ENCODE data around the gene TCOF1.

TCOF1 gene

DNA sequence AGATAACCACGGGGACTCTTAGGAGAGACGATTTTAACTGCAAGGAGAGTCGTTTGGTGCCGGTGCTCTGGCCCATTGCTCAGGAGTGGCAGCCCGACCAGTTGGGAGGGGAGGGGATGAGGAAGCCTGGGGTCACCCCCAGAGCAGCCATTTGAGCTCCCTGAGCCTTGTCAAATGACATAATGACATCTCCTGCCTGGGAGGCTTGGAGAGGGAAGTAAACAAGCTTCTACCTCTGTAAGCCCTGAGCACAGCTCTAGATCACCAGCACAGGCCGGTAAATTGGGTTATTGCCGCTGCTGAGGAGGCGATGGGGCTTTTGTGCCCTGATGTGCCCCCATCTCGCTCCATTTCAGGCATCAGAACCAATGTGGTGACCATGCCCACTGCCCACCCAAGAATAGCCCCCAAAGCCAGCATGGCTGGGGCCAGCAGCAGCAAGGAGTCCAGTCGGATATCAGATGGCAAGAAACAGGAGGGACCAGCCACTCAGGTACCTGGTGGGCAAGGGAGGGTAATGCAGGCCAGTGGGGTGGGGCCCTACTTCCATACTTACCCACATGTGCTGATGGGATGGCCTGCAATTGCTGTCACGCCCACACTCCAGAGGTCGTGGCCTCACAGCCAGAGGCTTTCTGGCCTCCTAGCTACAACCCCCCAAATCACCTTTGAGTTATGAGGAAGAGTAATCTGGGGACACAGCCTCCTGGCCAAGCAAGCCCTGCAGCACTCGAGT, 32.2 kb downstream of the TCOF1 start:
- DNase-seq (ENCODE audit: low read depth, low spot score), result no peak

DNA sequence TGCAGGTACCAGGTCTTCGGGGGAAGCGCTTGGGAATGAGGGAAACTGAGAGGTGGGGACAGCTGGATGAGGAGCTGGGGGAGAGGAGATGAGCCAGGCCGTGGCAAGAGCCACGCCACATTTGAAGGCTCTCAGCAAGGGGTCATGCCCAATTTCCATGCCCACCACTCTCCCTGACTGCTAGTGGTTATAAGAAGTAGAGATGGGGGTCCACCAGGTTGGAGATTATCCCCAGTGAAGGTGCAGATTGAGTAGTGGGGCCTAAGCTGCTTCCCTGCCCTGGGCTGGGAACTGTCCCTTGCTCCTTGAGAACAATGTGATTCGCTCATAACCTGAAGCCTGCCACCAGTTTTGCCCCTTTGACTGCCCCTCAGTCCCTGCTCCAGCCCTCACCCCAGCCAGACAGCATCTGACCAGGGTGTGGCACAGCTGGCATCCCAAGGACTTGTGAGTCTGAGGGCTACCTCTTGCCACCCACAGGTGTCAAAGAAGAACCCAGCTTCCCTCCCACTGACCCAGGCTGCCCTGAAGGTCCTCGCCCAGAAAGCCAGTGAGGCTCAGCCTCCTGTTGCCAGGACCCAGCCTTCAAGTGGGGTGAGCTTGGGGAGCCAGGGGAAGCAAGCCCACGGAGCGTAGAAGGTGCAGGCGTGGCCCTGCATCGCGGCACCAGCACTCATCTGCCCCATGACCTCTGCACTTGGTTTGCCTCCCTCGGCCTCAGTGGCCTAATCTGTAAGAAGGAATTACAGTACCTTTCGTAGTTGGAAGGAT, 33.8 kb downstream of the TCOF1 start:
- DNase-seq (ENCODE audit: low read depth, low spot score), result no peak

DNA sequence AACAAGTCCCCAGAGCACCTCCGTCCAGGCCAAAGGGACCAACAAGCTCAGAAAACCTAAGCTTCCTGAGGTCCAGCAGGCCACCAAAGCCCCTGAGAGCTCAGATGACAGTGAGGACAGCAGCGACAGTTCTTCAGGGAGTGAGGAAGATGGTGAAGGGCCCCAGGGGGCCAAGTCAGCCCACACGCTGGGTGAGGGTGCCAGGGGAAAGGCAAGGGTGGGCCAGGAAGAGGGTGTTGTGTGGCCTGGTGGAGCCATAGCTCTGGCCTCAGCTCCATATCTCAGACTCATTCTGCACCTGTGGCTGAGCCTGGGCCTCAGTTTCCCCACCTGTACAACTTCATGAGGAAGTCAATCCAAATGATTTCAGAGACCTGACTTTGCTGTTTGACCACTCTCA, 34.5 kb downstream of the TCOF1 start:
- no peak for DNase-seq (ENCODE audit: low read depth, low spot score)

DNA sequence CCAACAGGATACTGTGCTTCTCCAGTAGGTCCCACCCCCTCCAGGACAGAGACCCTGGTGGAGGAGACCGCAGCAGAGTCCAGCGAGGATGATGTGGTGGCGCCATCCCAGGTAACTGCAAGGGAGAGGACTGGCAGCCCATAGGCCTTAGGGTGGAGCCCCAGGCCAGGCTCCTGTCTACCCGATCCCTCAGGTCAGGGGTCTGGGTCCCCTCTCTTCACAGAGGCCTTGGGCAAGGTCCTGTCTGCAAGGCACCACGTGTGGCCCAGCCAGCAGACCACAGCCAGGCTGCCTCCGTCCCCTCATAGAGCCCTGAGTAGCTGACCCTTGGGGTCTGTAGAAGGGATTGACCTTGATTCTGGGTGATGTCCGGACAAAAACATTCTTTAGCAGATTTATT, 35.2 kb downstream of the TCOF1 start:
- no peak for DNase-seq (ENCODE audit: low read depth, low spot score)

DNA sequence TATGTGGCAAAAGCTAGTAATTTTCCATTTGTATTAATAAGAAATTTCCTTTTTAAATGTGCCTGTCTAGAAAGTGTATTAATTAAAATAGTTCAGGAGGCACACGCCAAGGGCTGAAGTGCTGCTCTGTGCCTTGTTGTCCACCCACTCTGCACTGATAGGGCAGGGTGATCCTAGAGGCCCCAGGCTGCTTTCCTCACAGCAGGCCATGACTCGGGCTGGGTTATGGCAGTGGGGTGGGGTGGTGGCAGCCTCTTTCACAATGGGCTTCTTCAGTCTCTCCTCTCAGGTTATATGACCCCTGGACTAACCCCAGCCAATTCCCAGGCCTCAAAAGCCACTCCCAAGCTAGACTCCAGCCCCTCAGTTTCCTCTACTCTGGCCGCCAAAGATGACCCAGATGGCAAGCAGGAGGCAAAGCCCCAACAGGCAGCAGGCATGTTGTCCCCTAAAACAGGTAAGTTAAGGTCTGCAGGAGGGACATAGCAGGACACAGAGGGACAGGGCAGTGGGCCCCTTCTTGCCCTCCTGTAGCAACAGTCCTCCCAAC, 35.7 kb downstream of the TCOF1 start:
- no peak for DNase-seq (ENCODE audit: low read depth, low spot score)

DNA sequence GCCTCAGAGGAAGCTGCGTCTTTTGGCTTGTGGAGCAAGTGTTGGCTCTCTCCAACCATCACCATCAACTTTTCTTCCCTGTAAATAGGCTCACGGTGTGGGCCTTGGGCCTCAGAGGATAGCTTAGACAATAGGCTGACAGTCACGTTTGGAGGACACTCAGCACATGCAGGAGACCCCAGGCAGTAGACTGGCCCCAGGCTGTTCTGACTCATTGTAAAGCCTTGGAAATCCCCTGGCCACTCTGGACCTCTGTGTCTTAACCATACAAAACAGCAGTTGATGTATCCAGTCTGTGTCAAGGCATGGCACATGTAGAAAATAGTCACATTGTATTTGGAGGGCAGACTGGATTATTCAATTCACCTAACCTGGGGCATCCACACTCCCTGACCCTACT, 36.6 kb downstream of the TCOF1 start:
- DNase-seq (ENCODE audit: low read depth, low spot score), result no peak

DNA sequence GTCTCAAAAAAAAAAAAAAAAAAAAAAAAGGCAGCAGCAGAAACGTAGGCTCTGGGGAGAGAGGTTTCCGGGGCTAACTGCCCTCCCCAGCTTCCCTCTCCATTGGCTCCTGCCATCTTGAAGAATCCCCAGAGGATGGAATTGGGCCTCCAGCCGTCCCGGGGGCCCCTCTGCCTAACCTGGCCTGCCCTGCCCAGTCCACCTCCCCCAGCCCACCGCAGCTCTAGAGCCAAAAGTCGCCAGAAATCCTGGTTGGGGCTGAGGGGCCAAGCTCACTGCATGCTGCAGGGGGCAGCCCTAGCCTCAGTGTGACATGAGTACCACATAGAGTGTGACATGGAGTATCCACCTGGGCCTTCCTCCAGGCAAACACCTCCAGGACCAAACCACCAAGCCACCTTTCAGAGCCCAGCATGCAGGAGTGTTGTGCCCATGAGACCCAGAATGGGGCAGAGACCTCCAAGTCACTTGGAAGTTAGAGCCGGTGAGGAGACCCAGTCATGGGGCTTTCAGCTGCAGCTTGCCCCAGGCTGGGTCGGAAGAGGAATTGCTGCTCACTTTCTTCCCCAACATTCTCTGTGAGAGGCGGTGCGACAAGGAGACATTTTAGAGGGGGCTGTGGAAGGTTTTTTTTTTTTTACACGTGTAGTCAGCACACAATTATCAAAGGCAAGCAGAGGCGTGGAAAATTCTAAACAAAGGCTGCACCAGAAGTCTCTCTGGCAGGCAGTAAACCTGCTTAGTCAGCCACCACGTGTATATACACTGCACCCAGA, 37.6 kb downstream of the TCOF1 start:
- no peak for DNase-seq (ENCODE audit: low read depth, low spot score)

DNA sequence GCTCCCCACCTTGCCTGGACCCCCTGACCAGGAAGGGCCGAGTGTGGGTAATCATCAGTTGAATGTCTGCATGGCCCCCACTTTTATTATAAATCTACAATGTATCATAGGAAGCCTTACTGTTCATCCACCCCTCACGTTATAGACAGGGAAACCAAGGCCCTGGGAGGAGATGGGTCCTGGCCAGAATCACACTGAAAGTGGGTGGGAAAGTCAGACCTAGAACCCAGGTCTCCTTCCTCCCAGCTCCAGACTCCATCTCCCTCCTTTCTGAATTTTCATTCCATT, 38.1 kb downstream of the TCOF1 start:
- no peak for DNase-seq (ENCODE audit: low read depth, low spot score)

DNA sequence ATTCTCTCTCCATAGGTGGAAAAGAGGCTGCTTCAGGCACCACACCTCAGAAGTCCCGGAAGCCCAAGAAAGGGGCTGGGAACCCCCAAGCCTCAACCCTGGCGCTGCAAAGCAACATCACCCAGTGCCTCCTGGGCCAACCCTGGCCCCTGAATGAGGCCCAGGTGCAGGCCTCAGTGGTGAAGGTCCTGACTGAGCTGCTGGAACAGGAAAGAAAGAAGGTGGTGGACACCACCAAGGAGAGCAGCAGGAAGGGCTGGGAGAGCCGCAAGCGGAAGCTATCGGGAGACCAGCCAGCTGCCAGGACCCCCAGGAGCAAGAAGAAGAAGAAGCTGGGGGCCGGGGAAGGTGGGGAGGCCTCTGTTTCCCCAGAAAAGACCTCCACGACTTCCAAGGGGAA, 38.8 kb downstream of the TCOF1 start:
- DNase-seq (ENCODE audit: low read depth, low spot score), result no peak

DNA sequence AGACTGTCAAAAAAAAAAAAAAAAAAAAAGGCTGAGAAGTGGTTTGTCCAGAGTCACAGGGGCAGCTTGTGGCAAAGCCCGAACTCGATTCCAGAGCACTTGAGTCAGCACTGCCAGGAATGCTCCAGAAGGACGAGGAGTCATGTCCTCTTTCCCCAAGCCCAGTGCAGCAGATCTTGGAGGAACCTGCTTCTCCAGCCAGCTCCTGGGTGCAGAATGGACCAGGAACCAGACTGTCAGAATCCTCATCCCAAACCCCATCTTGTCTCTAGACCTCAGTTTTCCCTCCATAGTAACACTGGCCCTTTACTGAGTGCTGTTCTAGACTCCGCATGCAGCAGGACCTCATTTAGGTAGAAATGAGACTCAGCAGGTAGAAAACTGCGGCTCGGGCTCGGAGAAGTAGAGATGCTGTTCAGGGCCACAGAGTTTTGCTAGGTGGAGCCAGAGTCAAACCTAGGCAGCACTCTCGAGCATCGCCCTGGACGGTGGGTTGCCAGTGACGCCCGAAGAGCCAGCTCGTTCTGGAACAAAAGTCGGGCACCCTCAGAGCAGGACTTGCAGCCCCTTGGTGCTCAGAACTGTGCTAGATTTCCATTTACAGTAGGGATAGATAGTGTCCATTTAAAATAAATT, 39.8 kb downstream of the TCOF1 start:
- DNase-seq (ENCODE audit: low read depth, low spot score), result no peak

DNA sequence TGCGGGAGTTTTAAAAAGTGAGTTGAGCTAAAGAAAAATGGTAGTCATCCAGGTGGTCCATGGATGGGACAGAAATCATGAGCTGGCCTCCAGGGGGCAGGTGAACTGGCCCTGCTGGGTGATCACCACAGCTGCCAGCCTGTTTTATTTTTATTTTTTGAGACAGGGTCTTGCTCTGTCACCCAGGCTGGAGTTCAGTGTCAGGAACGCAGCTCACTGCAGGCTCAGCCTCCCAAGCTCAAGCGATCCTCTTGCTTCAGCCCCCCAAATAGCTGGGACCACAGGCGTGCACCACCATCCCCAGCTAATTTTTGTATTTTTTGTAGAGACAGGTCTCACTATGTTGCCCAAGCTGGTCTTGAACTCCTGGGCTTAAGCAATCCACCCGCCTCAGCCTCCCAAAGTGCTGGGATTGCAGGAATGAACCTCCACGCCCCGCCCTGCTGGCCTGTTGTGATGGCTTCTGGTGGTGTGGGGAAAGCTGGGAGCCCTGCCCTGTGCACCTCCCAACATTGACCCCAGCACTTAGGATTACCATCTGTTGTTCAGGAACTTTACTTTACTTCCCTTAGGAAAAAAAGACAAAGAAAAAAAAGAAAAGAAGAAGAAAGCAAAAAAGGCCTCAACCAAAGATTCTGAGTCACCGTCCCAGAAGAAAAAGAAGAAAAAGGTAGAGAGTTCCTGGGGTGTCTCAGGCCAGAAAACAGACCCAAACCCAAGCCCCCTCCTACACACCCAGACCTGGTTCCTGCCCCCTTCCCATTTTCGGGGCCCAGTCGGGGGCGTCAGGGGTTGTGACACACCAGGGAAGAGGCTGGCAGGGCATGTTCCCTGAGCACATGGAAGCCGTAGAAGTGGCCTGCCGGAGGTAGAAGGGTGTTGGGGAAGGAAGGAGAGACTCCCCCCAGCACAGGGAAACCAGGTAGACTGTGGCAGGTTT, 40.6 kb downstream of the TCOF1 start:
- DNase-seq (ENCODE audit: low read depth, low spot score), result no peak

DNA sequence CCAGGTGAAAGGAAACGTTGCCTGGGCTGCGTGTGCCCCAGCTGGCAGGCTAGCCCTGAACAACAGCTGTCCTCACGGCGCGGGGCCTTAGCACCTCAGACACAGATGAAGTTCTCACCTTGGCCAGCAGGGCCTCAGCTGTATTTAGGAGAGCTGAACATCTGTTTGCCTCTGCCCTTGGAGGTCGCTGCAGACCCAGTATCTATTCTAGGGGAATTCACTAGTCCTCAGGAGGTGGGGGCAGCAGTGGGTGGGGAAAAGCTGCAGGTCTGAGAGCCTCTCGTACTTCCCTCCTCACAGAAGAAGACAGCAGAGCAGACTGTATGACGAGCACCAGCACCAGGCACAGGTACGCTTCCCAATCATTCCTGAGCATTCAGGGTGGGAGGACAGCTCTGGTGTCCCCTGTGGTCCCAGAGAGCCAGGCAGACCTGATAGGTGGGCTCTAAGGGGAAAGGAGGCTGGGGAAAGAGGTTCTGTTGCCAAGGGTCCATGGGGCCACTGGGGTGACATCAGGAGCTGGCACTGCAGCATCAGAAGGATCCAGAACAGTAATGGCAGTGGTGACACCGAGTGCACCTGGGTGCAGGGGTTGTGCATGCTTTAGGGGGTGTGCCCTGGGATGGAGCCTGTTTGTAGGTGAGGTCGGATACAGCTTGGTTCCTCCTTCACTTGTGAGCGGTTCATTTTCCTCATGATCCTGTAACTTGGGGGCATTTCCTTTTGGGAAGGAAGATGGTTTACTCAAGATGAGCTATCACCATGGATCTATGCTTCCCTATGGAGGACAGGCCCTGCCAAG, 41.4 kb downstream of the TCOF1 start:
- no peak for DNase-seq (ENCODE audit: low read depth, low spot score)

DNA sequence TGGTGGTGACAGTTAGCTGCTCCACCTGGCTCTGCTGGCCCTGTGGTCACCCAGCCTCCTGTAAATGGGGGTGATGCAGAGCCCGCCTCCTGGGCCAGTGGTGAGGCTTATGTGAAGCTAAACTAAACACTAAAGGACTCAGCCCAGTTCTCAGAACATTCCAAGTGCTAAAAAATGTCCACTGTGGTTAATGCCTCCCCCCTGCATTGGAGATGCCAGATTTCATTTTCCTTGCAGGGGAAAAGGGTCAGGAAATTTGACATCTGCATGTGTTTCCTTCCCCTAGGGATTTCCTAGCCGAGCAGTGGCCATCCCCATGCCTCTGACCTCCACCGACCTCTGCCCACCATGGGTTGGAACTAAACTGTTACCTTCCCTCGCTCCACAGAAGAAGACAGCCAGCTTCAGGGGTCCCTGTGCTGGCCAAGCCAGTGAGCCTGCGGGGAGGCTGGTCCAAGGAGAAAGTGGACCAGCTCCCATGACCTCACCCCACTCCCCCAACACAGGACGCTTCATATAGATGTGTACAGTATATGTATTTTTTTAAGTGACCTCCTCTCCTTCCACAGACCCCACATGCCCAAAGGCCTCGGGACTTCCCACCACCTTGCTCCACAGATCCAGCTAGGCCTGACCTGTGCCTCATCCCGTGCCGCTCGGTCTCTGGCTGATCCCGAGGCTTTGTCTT, 42.2 kb downstream of the TCOF1 start:
- no peak for DNase-seq (ENCODE audit: low read depth, low spot score)

DNA sequence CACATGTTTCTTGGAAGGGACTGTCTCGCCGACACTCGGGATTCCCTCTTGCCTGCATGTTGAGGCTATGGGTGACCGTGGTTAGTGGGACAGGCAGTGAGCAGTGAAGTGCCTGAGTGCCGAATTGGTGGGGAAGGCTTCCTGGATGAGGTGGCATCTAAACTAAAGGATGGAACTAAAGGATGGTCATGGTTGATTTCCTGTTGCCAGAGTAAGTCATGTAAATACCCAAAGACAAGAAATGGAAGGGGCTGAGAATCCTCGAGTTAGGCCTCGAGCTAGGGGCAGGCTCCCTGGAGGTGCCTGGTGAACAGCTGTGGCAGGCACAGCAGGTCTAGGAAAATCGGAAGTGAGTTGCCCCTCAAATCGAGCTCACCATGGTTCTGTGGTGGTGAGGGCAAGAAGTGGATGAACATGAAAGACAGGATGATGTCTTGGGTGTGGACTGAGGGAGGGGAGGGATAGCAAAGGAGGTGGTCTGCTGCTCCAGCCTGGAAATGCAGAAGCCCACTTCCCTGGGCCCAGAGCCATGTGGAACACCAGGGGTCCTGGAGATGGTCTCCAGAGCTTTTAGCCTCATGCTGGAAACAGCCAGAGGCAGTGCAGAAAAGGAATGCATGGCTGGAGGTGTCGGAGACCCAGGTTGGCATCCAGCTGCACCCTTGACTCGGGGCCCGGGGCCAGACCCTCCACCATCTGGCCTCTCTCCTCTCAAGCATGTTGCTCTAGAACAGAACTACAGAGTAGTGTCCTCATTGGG, 43.0 kb downstream of the TCOF1 start:
- DNase-seq (ENCODE audit: low read depth, low spot score), result no peak

DNA sequence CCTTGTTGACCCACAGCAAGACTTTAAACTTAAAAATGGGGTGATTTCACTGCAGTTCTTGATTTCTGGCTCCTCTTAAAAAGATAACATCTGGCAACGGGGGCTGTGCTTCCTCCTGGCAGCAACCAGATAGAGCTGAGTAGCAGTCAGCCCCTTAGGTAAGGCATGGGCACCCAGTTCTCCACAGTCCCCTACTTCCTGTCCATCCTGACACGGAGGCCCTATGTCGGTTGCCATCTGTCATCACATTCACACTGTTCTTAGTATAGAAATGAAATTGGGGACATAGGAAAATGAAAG, 43.5 kb downstream of the TCOF1 start:
- no peak for DNase-seq (ENCODE audit: low read depth, low spot score)

DNA sequence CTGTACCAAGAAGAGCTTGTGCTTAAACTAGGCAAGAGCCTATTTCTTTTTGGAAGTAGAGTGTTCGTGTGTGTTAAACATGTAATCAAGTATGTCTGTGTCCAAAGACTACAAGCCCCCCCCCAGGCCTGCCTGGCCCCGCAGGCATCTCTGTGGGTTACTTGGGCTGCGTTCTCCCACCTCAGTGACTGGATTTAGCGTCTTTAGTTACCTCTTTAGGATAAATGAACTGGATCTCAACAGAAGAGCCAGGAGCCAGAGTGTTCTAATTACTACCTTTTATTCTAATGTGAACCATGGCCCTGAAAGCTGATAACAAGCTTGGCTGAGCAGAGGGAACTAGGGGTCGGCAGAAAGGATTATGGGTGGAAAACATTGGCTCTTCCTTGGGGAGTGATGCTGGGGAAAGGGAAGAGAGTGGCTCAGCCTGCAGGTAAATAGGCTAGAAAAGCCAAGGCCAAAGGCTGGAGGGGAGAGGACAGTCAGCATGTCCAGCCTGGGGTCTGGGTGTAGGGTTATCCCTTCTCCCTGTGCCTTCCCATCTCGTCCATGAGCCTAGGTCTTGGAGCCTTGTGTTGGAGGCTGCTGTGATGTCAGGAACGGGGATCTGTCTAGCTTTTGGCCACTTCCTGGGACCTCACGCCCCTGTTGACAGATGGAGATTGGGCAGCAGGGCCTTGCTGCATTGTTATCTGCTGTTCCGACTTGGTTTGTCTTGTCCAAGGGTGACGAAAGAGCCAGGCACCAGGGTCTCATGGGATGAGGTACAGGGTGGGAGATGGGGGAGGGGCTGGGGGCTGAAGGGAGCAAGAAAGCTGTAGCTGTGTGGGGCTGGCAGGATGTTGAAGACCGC, 44.1 kb downstream of the TCOF1 start:
- no peak for DNase-seq (ENCODE audit: low read depth, low spot score)

DNA sequence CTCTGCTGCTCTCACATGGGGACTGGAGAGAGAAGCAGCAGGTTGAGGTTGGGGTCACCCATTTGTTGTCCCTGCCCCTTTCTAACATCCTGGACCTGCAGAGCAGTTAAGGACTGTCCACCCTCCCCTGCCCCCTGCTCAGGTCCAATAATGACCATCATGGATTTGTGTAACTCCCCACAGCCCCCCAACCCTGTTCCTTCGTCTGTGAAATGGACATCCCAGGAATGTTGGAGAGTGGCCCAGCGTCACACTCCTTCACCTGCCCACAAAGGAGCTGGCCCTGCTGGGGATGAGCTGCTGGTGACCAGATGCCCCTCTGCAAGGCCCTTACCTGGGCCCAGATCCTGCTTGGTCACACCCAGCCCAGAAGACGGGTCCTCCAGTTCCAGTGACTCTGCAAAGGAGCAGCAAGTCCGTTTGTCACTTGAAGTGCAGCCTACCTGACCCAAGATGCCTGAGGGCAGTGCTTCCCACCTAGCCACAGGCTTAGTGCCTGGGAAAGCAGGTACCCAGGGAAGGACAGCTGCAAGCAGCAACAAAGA, 44.8 kb downstream of the TCOF1 start:
- no peak for DNase-seq (ENCODE audit: low read depth, low spot score)

DNA sequence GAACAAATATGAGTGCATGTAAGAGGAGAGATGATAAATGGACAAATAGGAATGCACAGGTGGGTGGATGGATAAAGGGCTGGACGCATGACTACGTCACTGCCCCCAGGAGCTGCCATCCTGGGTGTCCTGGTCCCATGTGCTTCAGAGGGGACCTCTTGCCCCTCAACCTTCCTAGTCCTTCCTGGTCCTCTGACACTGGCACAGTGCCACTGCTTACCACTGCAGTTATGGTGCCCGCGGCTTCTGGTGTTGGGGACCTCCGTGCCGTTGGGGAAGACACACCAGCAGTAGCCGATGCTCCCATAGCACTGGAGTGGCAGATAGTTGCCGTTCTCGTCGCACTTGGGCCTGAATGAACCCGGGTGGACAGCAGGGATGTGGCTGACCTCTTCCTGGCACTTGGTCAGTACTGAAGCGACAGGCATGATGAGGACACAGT, 45.4 kb downstream of the TCOF1 start:
- no peak for DNase-seq (ENCODE audit: low read depth, low spot score)
